Cortex of kidney (tissue), 1 donor: ENCODE measurements around the gene ARHGEF4.

ENCODE experiments used
- DNase-seq: peaks from one replicate; lab custom pipeline; 2025; lab: John Stamatoyannopoulos, UW

Gene ARHGEF4

DNA sequence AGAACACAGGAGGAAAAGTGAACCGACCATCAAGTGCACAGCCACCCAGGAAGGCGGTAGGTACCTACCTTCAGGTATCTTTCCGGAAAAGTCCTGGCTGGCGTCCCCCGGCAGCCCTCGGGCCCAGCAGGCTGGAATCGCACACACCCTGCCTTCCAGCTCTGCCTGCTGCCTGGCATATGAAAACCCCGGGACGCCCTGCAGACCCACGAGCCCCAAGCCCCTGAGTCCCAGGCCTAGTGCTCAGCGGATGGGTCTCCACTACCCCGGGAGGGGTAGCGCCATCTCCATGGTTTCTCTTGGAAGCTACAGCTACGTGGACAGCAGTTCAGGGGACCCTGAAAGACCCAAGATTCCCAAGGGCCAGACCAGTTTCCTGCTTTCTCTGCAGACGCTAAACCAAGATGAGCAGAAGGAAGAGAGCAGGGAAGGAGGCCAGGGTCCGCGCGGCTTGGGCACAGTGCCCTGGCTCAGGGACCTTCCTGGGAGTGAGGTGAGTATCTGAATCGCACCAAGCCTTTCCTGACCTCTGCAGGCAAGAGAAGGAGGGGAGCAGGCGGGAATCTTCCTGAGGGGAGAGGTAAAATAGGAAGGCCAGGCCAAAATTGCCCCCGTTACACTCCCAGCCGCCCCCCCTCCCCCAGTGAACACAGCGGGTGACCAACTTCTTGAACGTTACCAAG is 80.4 kb downstream of the ARHGEF4 start:
- DNase-seq, result no peak

DNA sequence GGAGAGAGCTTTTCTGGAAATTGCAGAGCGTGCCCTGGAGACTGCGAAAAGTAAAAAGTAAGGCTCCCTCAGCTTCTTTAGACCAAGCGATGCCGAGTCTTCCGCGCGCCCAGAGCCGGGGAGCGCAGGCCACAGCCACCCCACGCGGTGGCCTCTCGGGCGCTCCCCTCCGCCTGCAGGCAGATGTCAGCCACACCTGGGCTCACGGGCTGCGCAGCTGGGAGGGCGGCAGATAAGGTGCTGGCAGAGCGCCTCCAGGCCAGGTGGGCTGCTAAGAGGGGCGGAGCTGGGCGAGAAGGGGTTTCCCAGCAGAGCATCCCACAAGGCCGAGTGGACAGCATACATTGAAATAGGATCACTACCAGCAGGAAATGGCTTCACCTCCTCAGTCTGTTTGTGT is 81.7 kb downstream of the ARHGEF4 start:
- no peak for DNase-seq

DNA sequence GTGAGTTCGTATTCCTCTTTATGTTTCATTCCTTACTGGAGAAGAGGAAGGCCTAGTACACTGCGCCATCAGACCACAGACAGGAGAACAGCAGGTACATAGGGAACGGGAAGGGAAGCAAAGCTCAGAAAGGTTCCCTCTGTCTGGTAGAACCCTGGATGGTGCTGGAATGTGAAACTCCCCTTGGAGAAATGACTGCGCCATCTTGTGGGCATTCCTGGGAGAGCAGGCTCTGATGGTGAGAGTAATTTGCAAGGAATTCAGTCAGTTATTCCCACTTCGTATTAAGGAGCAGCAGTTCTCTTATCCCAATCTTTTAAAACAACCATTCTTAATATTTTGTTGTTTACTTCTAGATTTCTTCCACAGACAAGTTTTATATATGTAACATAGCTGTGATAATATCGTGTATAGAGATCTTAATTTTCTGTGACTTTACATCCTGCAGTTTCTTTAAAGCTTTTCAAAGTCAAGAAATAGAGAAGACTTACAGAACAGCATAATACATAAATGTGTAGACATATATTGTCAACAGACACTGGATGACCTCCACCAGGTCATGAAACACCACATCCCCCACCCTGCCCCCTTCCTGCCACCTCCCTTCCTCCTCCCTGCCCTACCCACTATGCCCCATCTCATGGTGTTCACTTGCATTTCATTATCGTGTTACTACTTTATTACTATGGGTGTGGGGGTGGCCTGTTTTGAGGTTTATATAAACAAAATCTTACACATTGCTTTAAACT is 83.9 kb downstream of the ARHGEF4 start:
- no peak for DNase-seq

DNA sequence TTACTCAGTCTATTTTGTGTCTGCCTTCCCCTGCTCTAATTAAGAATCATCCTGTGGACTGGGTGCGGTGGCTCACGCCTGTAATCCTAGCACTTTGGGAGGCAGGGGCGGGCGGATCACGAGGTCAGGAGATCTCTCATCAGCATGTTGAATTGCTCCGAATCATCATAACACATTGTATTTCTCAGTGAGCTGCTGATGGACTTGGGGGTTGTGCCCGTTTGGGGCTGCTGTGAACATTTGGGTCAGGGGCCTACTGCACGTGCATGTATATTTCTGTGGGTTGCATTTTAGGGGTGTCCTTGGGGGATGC is 84.4 kb downstream of the ARHGEF4 start:
- no peak for DNase-seq

DNA sequence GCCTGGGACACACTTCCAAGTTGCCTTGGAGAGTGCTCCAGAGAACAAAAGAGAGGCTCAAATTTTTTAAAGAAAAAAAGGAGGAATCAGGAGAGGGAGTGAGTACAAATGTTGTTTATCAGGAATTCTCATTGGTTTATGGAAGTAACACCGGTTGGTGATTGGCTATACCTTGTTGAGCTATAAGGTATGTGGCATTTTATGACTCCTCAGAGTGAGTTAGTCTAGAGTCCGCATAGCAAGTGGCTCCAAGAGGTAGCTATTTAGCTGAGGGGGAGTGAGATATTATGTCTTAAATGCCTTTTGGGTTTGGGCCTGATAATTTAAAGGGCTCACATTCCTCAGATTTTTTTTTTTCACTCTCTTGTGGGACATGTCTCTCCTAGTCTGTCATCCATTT is 85.7 kb downstream of the ARHGEF4 start:
- DNase-seq, result no peak

DNA sequence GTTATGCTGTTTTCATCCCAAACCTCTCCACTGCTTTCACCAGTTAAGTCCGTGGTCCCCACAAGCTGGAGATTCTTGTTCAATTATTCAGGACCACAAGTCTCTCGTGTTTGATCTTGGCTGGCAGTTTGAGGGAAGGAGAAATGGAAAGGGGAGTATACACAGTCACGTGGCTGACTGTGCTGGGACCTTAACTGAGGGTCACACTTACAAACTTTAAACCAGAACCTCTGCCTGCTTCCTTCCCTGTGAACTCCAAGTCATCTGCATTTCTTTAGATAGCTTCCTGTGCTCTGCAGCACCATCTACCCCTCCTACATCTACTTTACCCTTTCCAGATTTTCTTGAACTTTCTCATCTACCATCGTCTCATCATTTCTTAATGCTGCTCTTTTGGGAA is 91.7 kb downstream of the ARHGEF4 start:
- DNase-seq, result no peak

DNA sequence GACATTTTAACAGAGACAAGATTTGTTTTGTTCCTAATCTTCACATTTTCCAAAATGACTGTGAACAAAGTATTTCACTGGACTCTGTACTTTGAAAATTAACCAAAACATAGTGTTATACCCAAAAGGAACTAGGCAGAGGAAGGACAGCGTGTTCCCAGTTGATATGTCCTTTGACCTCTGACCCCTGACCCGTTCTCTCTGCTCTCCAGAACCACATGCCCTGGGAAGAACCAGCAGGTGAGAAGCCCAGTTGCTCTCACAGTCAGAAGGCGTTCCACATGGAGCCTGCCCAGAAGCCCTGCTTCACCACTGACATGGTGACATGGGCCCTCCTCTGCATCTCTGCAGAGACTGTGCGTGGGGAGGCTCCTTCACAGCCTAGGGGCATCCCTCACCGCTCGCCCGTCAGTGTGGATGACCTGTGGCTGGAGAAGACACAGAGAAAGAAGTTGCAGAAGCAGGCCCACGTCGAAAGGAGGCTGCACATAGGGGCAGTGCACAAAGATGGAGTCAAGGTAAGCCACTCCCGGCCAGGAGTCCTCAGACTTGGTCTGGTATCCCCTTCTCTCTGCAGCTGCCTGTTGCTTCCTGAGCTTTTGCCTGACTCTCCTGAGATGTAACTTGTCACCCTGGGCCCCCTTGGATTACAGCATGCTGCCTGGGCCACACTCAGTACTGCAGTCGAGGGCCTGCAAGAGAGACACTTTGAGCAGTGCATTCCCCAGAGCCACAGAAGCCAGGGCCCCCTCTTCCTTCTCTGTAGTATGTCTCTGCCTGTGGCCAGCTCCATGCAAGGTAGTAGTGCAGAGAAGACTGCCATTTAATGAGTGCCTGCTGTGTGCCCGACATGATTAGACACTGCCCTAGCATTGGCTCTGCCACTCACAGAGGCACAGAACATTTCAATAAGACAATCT is 94.3 kb downstream of the ARHGEF4 start:
- DNase-seq, result no peak

DNA sequence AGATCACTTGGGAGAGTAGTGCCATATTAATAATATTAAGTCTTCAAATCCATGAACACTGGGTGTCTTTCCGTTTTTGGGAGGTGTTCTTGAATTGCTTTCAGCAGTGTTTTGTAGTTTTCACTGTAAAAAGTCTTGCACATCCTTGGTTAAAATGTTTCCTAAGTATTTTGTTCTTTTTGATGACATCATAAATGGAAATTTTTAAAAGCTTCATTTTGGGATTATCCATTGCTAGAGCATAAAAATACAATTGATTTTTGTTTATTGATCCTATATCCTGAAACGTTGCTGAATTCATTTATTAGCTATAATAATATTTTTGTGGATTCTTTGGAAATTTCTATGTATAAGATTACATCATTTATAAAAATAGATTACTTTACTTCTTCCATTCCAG is 96.8 kb downstream of the ARHGEF4 start:
- no peak for DNase-seq

DNA sequence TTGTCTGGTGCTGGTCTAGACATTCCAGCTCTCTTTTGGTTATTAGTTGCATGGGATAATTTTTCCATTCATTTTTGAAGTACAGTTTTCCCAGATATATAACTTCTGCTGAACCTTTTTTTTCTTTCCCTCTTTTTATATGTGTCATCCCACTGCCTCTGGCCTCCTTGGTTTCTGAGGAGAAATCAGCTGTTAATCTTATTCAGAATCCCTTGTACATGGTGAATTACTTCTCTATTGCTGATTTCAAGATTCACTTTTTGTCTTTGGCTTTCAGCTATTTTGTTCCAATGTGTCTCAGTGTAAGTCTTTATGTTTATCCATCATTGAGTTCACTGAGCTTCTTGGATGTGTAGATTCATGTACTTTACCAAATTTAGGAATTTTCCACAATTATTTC is 99.7 kb downstream of the ARHGEF4 start:
- DNase-seq, result no peak

DNA sequence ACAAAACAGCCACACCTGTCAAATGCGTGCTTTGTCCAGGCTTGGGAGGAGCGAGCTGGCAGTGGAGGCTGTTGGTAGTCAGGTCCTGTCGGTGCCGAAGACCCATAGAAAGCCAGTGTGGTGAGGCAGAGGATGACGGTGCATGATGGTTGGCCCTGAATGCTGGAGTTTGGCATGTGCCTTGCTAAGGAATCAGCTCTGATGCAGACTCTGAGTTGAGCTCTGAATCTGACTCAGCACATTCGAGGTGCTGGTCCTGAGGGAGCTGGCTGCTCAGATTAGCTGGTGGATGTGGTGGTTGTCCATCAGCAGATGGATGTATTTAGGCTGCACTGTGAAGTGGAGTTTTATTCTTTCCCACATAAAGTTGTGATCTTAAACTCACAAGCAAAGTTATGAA is 111.3 kb downstream of the ARHGEF4 start:
- DNase-seq, result no peak

DNA sequence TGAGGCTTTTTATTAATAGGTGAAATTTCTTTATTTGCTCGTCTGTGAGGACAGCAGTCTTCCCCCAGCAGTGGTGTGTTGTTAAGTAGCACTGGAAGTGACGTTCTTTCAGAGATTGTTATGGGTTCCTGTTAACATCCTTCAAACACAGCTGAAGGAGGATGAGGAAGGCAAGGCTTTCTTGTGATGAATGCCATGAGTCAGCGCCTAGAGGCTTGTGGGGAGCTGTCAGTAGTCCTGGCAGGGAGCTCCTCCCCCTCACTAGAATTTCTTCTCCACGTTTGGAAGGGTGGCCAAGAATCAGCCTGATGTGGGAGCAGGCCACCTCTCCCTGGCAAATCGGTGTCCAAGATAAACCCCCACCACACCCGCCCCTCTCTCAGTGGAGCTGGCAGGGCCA is 113.2 kb downstream of the ARHGEF4 start:
- no peak for DNase-seq

DNA sequence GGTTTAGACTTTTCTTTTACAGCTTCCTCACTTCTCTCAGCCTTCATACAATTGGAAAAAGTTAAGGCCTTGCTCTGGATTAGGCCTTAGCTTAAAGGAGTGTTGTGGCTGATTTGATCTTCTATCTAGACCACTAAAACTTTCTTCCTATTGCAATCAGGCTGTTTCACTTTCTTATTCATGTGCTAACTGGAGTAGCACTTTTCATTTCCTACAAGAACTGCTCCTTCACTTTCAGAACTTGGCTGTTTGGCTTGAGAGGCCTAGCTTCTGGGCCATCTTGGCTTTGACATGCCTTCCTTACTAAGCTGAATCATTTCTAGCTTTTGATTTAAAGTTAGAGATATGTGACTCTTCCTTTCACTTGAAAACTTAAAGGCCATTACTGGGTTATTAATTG is 114.3 kb downstream of the ARHGEF4 start:
- no peak for DNase-seq

DNA sequence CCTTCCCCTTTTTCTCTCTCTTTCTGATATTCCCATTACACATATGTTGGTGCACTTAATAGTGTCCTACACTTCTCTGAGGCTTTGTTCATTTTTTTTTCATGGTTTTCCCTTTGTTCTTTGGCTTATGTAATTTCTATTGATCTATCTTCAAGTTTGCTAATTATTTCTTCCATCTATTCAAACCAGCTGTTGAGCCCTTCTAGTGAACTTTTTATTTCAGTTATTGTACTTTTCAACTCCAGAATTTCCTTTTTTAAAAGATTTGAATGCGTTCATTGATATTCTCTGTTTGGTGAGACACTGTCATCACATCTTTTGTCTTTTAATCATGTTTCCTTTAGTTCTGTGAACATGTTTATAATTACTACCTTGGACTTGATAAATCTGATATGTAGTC is 118.2 kb downstream of the ARHGEF4 start:
- DNase-seq, result no peak

DNA sequence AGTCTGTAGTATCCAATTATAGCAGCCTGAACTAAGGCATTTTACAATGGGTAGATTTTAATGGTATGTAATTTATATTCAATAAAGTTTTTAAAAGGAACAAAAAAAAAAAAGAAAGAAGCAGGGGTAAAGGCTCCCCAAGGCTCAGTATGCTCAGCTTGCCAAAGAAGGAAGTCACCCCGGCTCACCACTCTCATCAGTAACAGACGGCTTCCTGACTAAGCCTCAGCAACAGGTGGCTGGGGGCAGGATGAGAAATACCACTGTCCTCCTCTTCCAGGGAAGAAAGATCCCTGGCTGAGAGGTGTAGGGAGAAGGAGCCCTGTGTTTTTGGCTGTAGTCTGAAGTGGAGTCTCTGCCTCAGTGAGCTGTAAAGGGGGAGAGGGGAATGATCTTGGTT is 121.2 kb downstream of the ARHGEF4 start:
- DNase-seq, result no peak

DNA sequence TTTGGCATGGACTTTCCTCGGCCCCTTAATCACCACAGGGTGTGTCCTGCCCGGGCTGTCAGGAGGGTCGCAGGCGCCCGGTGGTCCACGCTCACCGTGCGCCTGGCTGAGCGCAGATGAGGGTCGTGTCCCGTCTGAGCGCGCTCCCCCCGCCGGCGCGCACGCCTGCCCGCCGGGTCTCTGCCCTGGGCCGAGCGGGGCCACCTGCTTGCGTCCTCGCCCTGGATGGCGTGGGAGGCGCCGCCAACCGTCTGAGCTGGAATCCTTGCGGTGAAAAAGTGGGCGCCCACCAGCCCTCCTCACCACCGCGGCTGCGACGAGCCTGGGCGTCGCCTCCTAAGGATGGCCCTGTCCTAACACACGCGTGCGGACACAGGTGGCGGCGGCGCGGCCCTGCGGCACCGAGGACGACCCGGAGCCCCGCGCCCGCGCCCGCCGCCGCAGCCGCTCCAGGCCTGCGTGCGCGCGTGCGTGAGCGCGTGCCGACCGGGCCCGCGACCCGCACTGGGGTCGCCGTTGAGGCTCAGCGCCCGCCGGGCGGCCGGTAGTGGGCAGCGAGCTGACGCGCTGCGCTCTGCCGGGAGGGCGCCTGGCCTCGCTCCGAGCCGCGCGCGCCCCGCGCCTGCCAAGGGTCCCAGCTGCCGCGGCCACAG is 126.6 kb downstream of the ARHGEF4 start:
- no peak for DNase-seq

DNA sequence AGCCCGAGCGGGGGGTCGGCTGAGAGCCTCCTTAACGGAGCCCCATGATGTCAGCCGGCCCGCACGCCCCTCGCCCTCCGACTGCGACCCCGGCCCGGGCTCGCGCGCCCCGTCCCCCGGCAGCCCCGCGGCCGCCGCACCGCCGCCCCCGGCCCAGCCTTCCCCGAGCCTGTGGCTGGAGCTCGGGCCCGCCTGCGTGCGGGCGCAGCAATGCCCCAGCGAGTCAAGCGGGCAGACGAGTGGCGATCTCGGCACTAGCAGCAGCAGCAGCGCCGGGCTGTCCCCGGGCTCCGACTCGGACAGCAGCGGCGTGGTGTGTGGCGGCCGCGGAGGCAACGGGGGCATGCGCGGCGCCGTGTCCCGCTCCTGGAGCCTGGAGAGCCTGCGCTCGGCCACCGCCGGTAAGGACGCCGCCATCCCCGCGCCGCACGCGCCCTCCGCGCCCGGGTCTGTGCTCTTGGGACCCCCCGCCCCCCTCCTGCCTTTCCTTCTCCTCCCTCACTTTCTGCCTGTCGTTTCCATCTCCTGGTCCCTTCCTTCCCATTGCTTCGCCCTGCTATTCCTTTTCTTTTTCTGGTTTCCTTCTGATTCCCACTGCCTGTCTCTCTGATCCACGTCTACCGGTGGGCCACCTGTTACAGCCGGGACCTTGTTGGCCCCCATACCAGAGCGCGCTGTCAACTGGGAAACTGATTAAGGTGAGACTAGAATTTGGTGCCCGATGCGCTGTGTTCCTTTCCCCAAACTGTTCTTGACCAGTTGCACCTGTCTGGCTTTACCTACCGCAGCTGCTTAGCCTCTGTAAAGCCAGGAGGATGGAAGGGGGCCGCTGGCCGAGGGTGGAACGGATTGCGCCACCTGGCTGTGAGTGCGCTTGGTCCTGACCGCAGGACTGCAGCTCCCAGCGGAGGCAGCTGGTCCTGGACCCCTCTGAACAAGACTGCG is 127.4 kb downstream of the ARHGEF4 start:
- no peak for DNase-seq

DNA sequence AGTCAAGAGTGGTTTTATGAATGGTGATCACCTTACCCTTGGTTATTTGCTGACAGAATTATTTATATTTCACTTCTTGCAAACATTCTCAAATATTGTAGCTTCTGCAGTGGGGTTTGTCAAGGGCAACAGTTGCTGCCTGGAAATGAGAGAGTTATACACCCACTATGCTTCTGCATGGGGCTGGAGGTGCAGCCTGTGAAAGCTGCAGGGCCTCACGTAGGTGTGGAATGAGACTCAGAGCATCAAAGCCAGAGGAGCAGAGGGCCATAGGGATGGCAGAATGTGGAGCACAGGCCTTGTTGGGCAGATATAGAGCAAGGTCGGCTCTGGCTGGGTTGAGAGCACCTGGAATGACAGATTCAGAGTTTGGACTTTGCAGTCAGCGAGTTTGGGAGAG is 128.2 kb downstream of the ARHGEF4 start:
- DNase-seq, result no peak

DNA sequence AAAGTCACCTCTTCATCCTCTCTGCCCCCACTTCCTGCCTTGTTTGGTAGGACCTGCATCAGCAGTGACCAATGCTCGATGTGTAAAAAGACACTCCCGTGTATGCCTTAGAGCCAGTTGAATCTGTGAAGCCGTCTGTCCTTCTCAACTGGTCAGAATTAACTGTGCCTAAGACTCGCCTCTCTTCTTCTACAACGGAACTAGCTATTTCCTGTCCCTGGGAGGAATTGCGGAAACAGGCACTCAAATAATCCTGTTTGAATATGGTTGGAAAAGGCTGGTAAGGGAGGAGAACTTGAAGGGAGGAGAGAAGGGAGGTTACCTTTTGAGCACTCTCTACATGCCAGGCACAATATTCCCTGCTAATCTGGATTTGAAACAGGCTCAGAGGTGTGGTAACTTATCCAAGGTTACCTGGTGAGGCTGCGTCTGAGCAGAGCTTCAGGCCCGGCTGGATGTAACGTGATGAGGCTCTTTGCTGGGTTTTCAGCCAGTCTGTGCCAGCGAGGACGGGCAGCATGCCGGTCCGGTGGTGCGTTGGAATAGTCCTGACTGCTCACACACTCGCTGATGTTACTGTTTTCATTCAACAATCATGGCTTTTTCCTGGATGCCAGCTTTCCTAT is 129.5 kb downstream of the ARHGEF4 start:
- no peak for DNase-seq

DNA sequence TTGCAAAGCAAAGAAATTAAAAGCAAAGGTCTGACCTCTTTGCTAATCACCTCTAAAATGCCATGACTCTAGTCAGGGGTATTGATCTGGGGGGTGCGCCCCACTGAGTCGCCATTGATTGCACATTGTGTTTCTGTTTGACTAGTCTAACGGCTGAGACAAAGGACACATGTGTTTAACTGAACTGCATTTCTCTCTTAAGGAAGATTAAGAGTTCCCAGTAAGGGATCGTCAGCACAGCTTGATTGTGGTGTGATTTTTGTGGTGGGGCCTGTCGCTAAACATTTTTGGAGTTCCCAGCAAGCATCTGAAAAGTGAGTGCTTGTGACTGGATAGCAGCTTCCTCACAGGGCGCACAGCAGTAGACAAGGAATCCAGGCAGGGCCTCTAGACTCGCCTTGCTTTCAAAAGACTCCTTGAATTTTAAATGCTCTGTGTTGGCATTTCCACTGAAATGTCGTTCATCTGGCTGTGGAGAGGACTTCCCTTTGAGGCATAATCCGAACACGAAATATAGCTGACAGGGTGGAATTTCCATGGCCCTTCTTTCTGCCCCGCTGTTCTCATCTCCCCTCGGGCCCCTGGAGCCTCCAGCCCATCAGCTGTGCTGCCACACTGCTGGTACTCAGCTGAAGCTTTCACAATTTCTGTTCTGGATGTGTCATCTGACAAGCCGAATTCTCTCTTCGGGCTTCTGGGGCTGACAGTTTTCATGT is 130.2 kb downstream of the ARHGEF4 start:
- no peak for DNase-seq

DNA sequence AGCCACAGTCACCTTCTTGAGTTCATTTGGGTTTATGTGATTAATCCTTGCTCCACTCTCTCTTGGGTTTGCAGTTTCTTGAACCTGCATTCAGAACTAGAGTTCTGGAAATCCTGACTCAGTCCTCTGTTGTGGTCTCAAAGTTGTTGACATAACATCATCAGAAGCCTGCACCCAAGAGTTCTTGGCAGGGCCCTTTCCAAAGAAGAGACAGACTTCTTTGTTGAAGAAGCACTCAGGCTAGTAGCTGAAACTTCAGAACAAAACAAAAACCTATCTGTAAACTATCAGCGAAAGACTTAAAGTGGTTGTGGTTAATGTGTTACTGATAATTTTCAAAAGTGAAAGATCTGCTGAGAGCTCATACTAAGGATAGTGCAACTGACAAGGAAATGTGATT is 135.7 kb downstream of the ARHGEF4 start:
- no peak for DNase-seq
